H9 (cell line): Measurements from ENCODE around the gene DDA1. TPM values are rescaled to one million over a fixed set of nuclear protein-coding genes. Genes with fewer than 3 reads are reported as not detected.

Source experiments
- DNase-seq: peaks from one replicate; pipeline ENCODE4 v3.0.0-alpha.2; 2017
- H2AFZ ChIP-seq: one replicate; pipeline ENCODE4 v1.6.1; 2013; ENCODE audit warnings: mild to moderate bottlenecking, low read length, control low read depth, moderate library complexity
- H2AK5ac ChIP-seq: 2 replicates; pipeline ENCODE4 v1.6.1; 2013; ENCODE audit warnings: low read length, control low read depth, mixed read lengths; ENCODE audit not compliant: insufficient read length
- H2BK120ac ChIP-seq: one replicate; pipeline ENCODE4 v1.6.1; 2013; ENCODE audit warnings: low read depth, mild to moderate bottlenecking, low read length, control low read depth, inconsistent platforms; ENCODE audit not compliant: poor library complexity, severe bottlenecking
- H2BK12ac ChIP-seq: 2 replicates; pipeline ENCODE4 v1.6.1; 2013; ENCODE audit warnings: low read length, control low read depth, mixed read lengths, low read depth; ENCODE audit not compliant: insufficient read length
- H2BK15ac ChIP-seq: 2 replicates; pipeline ENCODE4 v1.6.1; 2013; ENCODE audit warnings: low read depth, low read length, control low read depth
- H2BK20ac ChIP-seq: one replicate; pipeline ENCODE4 v1.6.1; 2013; ENCODE audit warnings: low read depth, mild to moderate bottlenecking, low read length, control low read depth, inconsistent platforms; ENCODE audit not compliant: poor library complexity, severe bottlenecking
- H2BK5ac ChIP-seq: 2 replicates; pipeline ENCODE4 v1.6.1; 2013; ENCODE audit warnings: low read length, control low read depth, mixed read lengths; ENCODE audit not compliant: insufficient read length
- H3K14ac ChIP-seq: 2 replicates; pipeline ENCODE4 v1.6.1; 2013; ENCODE audit warnings: low read length, control low read depth; ENCODE audit not compliant: insufficient read depth
- H3K18ac ChIP-seq: 2 replicates; pipeline ENCODE4 v1.6.1; 2013; ENCODE audit warnings: low read depth, mild to moderate bottlenecking, mixed read lengths, low read length, control low read depth; ENCODE audit not compliant: insufficient read length
- H3K23ac ChIP-seq: 2 replicates; pipeline ENCODE4 v1.6.1; 2013; ENCODE audit warnings: low read length, control low read depth, mixed read lengths, low read depth; ENCODE audit not compliant: insufficient read length
- H3K23me2 ChIP-seq: 2 replicates; pipeline ENCODE4 v1.6.1; 2013; ENCODE audit warnings: low read depth, mild to moderate bottlenecking, mixed read lengths, low read length, control low read depth; ENCODE audit not compliant: insufficient read length, poor library complexity, severe bottlenecking
- H3K27ac ChIP-seq: 2 replicates; pipeline ENCODE4 v1.5.1; 2013; ENCODE audit warnings: low read length, control low read depth, mixed read lengths, low read depth; ENCODE audit not compliant: insufficient read length
- H3K27me3 ChIP-seq: 2 replicates; pipeline ENCODE4 v1.6.1; 2013; ENCODE audit warnings: low read length, control low read depth, inconsistent platforms; ENCODE audit not compliant: insufficient read depth
- H3K4ac ChIP-seq: 2 replicates; pipeline ENCODE4 v1.6.1; 2013; ENCODE audit warnings: low read depth, mild to moderate bottlenecking, control low read depth, inconsistent platforms, low read length, moderate library complexity
- H3K4me1 ChIP-seq: 2 replicates; pipeline ENCODE4 v1.6.1; 2013; ENCODE audit warnings: low read length, control low read depth, inconsistent platforms; ENCODE audit not compliant: insufficient read depth
- H3K4me2 ChIP-seq: 2 replicates; pipeline ENCODE4 v1.6.1; 2013; ENCODE audit warnings: low read length, control low read depth, mixed read lengths; ENCODE audit not compliant: insufficient read length, insufficient read depth
- H3K56ac ChIP-seq: 2 replicates; pipeline ENCODE4 v1.6.1; 2013; ENCODE audit warnings: low read depth, mild to moderate bottlenecking, mixed read lengths, low read length, control low read depth; ENCODE audit not compliant: insufficient read length
- H3K79me1 ChIP-seq: 2 replicates; pipeline ENCODE4 v1.6.1; 2013; ENCODE audit warnings: low read depth, mild to moderate bottlenecking, moderate library complexity, low read length, control low read depth, inconsistent platforms; ENCODE audit not compliant: insufficient read depth, poor library complexity, severe bottlenecking
- H3K79me2 ChIP-seq: 2 replicates; pipeline ENCODE4 v1.6.1; 2013; ENCODE audit warnings: low read length, control low read depth, inconsistent platforms; ENCODE audit not compliant: insufficient read depth
- H3K9ac ChIP-seq: 2 replicates; pipeline ENCODE4 v1.6.1; 2013; ENCODE audit warnings: low read length, control low read depth, mixed read lengths; ENCODE audit not compliant: insufficient read length; ENCODE audit errors: extremely low read depth
- H3K9me3 ChIP-seq: one replicate; pipeline ENCODE4 v1.6.1; 2013; ENCODE audit warnings: low read depth, low read length, inconsistent platforms; ENCODE audit not compliant: control insufficient read depth
- H3T11ph ChIP-seq: one replicate; pipeline ENCODE4 v1.6.1; 2013; ENCODE audit warnings: mild to moderate bottlenecking, low read length, control low read depth, inconsistent platforms
- H4K20me1 ChIP-seq: one replicate; pipeline ENCODE4 v1.6.1; 2013; ENCODE audit not compliant: control insufficient read depth, insufficient read length, insufficient read depth
- H4K5ac ChIP-seq: 2 replicates; pipeline ENCODE4 v1.6.1; 2013; ENCODE audit warnings: low read depth, mild to moderate bottlenecking, mixed read lengths, low read length, control low read depth; ENCODE audit not compliant: insufficient read length
- H4K8ac ChIP-seq: replicated peaks from 2 replicates; pipeline ENCODE4 v1.6.1; 2013; ENCODE audit warnings: low read length, control low read depth, mixed read lengths, low read depth; ENCODE audit not compliant: insufficient read length
- H4K91ac ChIP-seq: 2 replicates; pipeline ENCODE4 v1.6.1; 2013; ENCODE audit warnings: low read depth, mild to moderate bottlenecking, moderate library complexity, mixed read lengths, low read length, control low read depth; ENCODE audit not compliant: insufficient read length
- H3K27ac Mint-ChIP-seq, 3 experiments: 2 replicates in 2 of 3; 3 replicates in 1 of 3; pipeline ENCODE4 v1.8.0; 2020 to 2021; ENCODE audit warnings: mixed read lengths in 3 of 3, mild to moderate bottlenecking in 1 of 3, moderate library complexity in 1 of 3
- H3K27me3 Mint-ChIP-seq: 2 replicates; pipeline ENCODE4 v1.8.0; 2021; ENCODE audit warnings: low read depth, mild to moderate bottlenecking, moderate library complexity, mixed read lengths
- H3K36me3 Mint-ChIP-seq, 3 experiments: 2 replicates in 2 of 3; 3 replicates in 1 of 3; pipeline ENCODE4 v1.8.0; 2020 to 2021; ENCODE audit warnings: low read depth in 3 of 3, mixed read lengths in 3 of 3; ENCODE audit not compliant: insufficient read depth in 1 of 3
- H3K4me1 Mint-ChIP-seq, 2 experiments: 2 replicates each; pipeline ENCODE4 v1.8.0; 2020; ENCODE audit warnings: mixed read lengths in 2 of 2
- H3K4me3 Mint-ChIP-seq, 2 experiments: 2 replicates in 1 of 2; 3 replicates in 1 of 2; pipeline ENCODE4 v1.8.0; 2020 to 2021; ENCODE audit warnings: mild to moderate bottlenecking in 2 of 2, mixed read lengths in 2 of 2, moderate library complexity in 1 of 2
- H3K9me3 Mint-ChIP-seq, 2 experiments: 2 replicates in 1 of 2; 3 replicates in 1 of 2; pipeline ENCODE4 v1.8.0; 2020; ENCODE audit warnings: mild to moderate bottlenecking in 2 of 2, mixed read lengths in 2 of 2, moderate library complexity in 1 of 2
- CTCF ChIP-seq: fragments of 200-600 bp; sonication (generic); conservative IDR thresholded peaks from 3 replicates; pipeline ENCODE4 v1.8.0; 2021; ENCODE audit warnings: antibody characterized with exemption, mild to moderate bottlenecking
- WGBS: extraction: QIAGEN DNeasy Blood & Tissue Kit; methylation state at CpG from one replicate; pipeline ENCODE4 v1.1.7; 2013; ENCODE audit warnings: missing lambda C conversion rate, low lambda C conversion rate, mixed read lengths; ENCODE audit not compliant: insufficient read length; ENCODE audit errors: extremely low coverage; 5-methylcytosine and 5-hydroxymethylcytosine counted together
- total RNA-seq: library from RNA; stranded (reverse); gene quantifications from 2 replicates; pipeline ENCODE4 v1.2.1, GENCODE V29; 2021

Gene DDA1
- total RNA-seq, 1 experiment from 2014 or later: 45.7 TPM

GRCh38 chr19:17264641-17264979 is 44.8 kb upstream of the DDA1 start, which contains the start of gene USHBP1:
TSS of gene USHBP1 (minus strand) at chr19:17264745. CDS start at chr19:17264299, 446 bp downstream.
- Histone ChIP-seq H3K14ac (no peak within 1 kb of the TSS), H3K9me3 (peaks cover 3% of the 10 kb centered on the region), H3K27ac (peak within 1 kb of the TSS; percentile 53), H3K23me2 (peaks cover 5% of the 10 kb centered on the region), H3K4me1 (peaks cover 4% of the 10 kb centered on the region; the same call in 1 of the 2 replicates), H3K4me2 (peak within 1 kb of the TSS; percentile 16), H4K8ac (no peak within 1 kb of the TSS), H2AFZ (no peak within 1 kb of the TSS), H2BK120ac (no peak within 1 kb of the TSS), H4K20me1 (no peaks in the 10 kb centered on the region), H3K23ac (no peak within 1 kb of the TSS), H2AK5ac (peak within 1 kb of the TSS; percentile 25), H4K91ac (peak within 1 kb of the TSS; percentile 78), H3K79me2 (no peaks in the 10 kb centered on the region), H3K4ac (peak within 1 kb of the TSS; percentile 59), H3K79me1 (peaks cover 10% of the 10 kb centered on the region), H2BK5ac (no peak within 1 kb of the TSS), H3K56ac (no peak within 1 kb of the TSS), H3K27me3 (no peaks in the 10 kb centered on the region), H4K5ac (peak within 1 kb of the TSS; percentile 34), H2BK15ac (no peak within 1 kb of the TSS), H3K9ac (peak within 1 kb of the TSS; percentile 51), H3T11ph (no peak within 1 kb of the TSS), H3K18ac (peak within 1 kb of the TSS; percentile 82), H2BK20ac (no peak within 1 kb of the TSS), H2BK12ac (peak within 1 kb of the TSS; percentile 69)
- TF ChIP-seq CTCF: no peak
- peak; percentile 88 for DNase-seq
- peaks cover 1% of the 10 kb centered on the region for H3K27me3 Mint-ChIP-seq
- H3K4me1 Mint-ChIP-seq: peaks cover 18 to 33% of the 10 kb centered on the region in 2 experiments
- peaks cover 2 to 9% (median 6%) of the 10 kb centered on the region in 3 experiments; a peak in 6 of 7 replicates for H3K36me3 Mint-ChIP-seq
- no CpG with 5 or more reads among the region's 5 CpGs for WGBS
- H3K9me3 Mint-ChIP-seq: no peaks in the 10 kb centered on the region; a peak in 1 of 5 replicates
- H3K27ac Mint-ChIP-seq: peak within 1 kb of the TSS; percentile 95 to 99 (median 96)
- peak within 1 kb of the TSS; percentile 34 to 61; a peak in 4 of 5 replicates for H3K4me3 Mint-ChIP-seq
